Neuron (in vitro differentiated cells): ENCODE measurements around the gene MRPL10.

ENCODE experiments used
- H2AFZ ChIP-seq: one replicate; pipeline ENCODE4 v1.6.1; 2013; ENCODE audit warnings: low read depth, mild to moderate bottlenecking, inconsistent platforms, low read length, moderate library complexity
- H3K27me3 ChIP-seq: one replicate; pipeline ENCODE4 v1.6.1; 2013; ENCODE audit warnings: low read length; ENCODE audit not compliant: insufficient read depth
- H3K36me3 ChIP-seq: one replicate; pipeline ENCODE4 v1.6.1; 2013; ENCODE audit warnings: low read length; ENCODE audit not compliant: insufficient read depth
- H3K4me1 ChIP-seq: one replicate; pipeline ENCODE4 v1.6.1; 2013; ENCODE audit warnings: low read length; ENCODE audit not compliant: insufficient read depth
- H3K4me3 ChIP-seq: 2 replicates; pipeline ENCODE4 v1.5.1; 2013; ENCODE audit warnings: mild to moderate bottlenecking, low read length, moderate library complexity
- H3K9me3 ChIP-seq: one replicate; pipeline ENCODE4 v1.6.1; 2013; ENCODE audit warnings: low read length

MRPL10 gene

DNA sequence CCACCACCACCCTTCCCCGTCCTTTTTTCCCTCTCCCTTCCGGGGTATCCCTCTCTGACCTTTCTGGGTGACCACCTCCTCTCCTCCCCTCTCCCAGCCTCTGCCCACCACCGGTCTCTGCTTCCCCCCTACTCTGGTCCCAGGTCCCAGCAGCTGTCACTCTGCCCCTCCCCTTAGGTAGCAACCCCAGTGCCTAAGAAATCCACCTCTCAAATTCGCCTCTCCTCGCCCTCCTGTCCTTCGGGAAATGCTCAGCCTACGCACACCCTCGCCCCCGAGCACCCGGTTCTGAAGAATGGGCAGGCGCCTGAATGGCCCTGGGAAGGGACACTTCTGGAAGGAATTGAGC is 20.4 kb upstream of the MRPL10 start:
- H3K27me3 ChIP-seq: peaks cover 96% of the 10 kb centered on the region
- H3K4me3 ChIP-seq: no peak overlapping the region
- no peak overlapping the region for H2AFZ ChIP-seq
- peaks cover 12% of the 10 kb centered on the region for H3K9me3 ChIP-seq
- H3K36me3 ChIP-seq: no peaks in the 10 kb centered on the region
- peaks cover 7% of the 10 kb centered on the region for H3K4me1 ChIP-seq

DNA sequence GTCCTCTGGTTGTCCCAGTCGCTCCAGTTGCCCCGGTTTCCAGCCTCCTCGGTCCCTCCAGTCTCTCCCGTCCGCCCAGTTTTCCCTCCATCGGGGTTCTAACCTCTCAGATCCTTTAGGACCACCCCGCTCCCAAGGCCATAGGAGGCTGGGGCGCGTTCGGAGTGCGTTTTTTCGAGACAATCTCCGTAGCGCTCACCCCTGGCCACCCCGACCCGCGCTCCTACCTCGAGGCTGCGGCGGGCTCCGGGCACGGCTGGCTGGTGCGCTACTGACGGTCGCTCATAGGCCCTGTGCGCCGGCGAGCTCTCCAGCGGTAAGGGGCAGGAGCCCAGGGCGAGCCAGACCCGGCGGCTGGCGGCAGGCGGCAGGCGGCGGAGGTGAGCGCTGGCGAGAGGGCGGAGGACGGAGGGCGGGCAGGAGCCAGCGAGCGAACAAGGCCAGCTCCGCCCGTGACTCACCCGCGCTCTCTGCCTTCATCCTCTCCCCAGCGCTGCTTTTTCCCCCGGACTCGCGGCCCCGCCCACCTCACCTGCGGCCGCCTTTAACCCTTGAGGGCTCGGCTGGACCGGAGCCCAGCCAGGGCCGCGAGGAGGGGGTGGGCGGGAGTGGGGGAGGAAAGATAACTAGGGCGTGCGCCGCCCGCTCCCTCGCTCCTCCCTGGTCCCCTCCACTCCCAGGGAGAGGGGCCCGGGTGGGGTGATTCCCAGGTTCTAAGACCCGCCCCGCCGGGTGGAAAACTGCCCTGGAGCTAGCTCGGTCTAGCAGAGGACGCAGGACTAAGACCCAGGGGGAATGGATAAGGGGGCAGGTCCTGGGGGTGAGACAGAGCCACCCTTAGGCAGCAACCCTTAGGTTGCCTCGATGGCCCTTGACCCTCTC is 19.6 kb upstream of the MRPL10 start, which contains the start of gene SP6:
SP6 (minus strand) TSS at position 472 of the 882 bp plus-strand sequence. CDS start 2,734 bp downstream, outside the sequence.
- Histone ChIP-seq H3K4me1 (peaks cover 15% of the 10 kb centered on the region), H3K36me3 (no peaks in the 10 kb centered on the region), H3K4me3 (no peak within 1 kb of the TSS), H3K9me3 (peaks cover 12% of the 10 kb centered on the region), H2AFZ (peak within 1 kb of the TSS; percentile 66), H3K27me3 (peaks cover 96% of the 10 kb centered on the region)

DNA sequence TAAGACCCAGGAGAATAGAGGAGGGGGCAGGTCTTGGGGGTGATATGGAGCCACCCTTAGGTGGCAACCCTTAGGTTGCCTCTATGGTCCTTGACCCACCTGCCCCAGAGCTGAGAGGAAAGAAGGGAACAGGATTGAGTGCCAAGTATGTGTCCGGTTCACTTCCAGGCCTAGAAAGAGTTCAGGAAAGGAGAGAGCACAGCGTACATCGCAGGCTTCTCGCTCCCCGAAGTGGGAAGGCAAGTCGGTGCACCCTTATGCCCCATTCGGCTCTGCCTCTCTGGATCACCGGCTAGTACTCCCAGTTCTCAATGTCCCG is 19.0 kb upstream of the MRPL10 start:
- Histone ChIP-seq H3K9me3 (peaks cover 12% of the 10 kb centered on the region), H3K36me3 (no peaks in the 10 kb centered on the region), H3K4me1 (peaks cover 18% of the 10 kb centered on the region), H3K27me3 (peaks cover 96% of the 10 kb centered on the region), H2AFZ (no peak overlapping the region), H3K4me3 (no peak overlapping the region)

DNA sequence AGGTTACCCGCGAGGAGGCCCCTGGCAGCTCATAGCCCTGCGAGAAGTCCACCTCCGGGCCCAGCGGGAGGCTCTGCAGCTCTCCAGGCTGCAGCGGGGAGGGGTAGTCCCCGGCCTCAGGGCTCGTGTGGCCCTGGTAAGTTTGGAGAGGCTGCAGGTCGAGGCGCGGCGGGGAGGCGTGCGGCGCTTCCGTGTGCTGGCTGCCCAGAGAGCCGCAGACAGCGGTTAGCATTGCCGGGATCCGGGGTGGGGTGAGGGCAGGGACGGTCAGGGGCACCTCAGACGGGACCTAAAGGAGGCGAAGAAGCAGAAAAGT is 16.8 kb upstream of the MRPL10 start:
- Histone ChIP-seq H3K4me3 (no peak overlapping the region), H3K4me1 (peaks cover 20% of the 10 kb centered on the region), H3K36me3 (no peaks in the 10 kb centered on the region), H2AFZ (no peak overlapping the region), H3K9me3 (peaks cover 12% of the 10 kb centered on the region), H3K27me3 (peaks cover 88% of the 10 kb centered on the region)

GRCh38 chr17:47847341-47848197 is 16.2 kb upstream of the MRPL10 start:
- Histone ChIP-seq H3K36me3 (no peaks in the 10 kb centered on the region), H3K4me3 (peak overlapping the region; percentile 30), H3K27me3 (peaks cover 82% of the 10 kb centered on the region), H3K4me1 (peaks cover 22% of the 10 kb centered on the region), H2AFZ (no peak overlapping the region), H3K9me3 (peaks cover 12% of the 10 kb centered on the region)

GRCh38 chr17:47846716-47847340 is 15.5 kb upstream of the MRPL10 start:
- Histone ChIP-seq H3K4me3 (peak overlapping the region; percentile 30), H3K27me3 (peaks cover 75% of the 10 kb centered on the region), H3K4me1 (peaks cover 22% of the 10 kb centered on the region), H2AFZ (no peak overlapping the region), H3K9me3 (peaks cover 12% of the 10 kb centered on the region), H3K36me3 (no peaks in the 10 kb centered on the region)

- Histone ChIP-seq H3K4me3 (no peak overlapping the region), H3K4me1 (peaks cover 26% of the 10 kb centered on the region), H2AFZ (no peak overlapping the region), H3K9me3 (peaks cover 12% of the 10 kb centered on the region), H3K36me3 (no peaks in the 10 kb centered on the region), H3K27me3 (peaks cover 68% of the 10 kb centered on the region)
Measured at GRCh38 chr17:47845716-47846075, 14.4 kb upstream of the MRPL10 start.

GRCh38 chr17:47844814-47845715 is 13.7 kb upstream of the MRPL10 start:
- Histone ChIP-seq H3K4me3 (no peak overlapping the region), H3K9me3 (peaks cover 12% of the 10 kb centered on the region), H3K36me3 (no peaks in the 10 kb centered on the region), H3K27me3 (peaks cover 61% of the 10 kb centered on the region), H2AFZ (no peak overlapping the region), H3K4me1 (peaks cover 32% of the 10 kb centered on the region)

DNA sequence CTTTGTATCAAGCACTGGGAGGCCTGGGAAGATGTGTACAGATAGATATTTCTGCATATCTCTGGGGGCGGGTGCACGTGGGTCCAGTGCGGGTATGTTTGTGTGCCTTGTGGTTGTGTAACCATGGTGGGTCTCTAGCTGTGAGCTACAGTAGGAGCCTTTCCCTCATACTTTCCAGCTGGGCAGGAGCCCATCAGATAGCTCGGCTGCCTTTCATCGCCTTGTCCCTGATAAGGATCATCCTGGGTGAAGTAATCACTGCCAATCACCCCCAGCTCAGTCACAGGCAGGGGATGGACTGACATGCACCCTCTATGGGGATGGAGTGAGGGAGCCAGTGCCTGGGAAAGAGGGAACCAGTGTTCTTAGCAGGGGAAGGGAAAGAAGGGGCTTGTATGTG is 12.9 kb upstream of the MRPL10 start:
- H3K4me3 ChIP-seq: no peak overlapping the region
- H3K9me3 ChIP-seq: peaks cover 10% of the 10 kb centered on the region
- no peaks in the 10 kb centered on the region for H3K36me3 ChIP-seq
- H2AFZ ChIP-seq: no peak overlapping the region
- peaks cover 32% of the 10 kb centered on the region for H3K4me1 ChIP-seq
- peaks cover 53% of the 10 kb centered on the region for H3K27me3 ChIP-seq

DNA sequence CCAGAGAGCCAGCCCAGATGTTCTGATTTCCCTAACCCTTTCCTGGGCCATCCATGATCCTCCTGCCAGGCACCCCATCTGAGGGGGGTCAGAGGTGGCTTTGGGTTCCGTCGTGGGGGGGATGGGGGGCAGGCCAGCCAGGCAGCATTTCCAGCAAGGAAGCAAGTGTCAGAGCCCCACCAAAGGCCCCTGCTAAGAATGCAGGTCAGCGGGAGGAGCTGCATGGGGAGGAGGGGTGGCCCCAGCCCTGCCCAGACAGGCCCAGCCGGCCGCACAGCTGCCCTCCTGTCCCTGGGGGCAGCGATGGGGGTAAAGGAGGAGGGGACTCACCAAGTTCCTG is 12.0 kb upstream of the MRPL10 start:
- Histone ChIP-seq H3K4me3 (no peak overlapping the region), H3K9me3 (peaks cover 2% of the 10 kb centered on the region), H3K27me3 (peaks cover 44% of the 10 kb centered on the region), H3K36me3 (no peaks in the 10 kb centered on the region), H2AFZ (no peak overlapping the region), H3K4me1 (peaks cover 32% of the 10 kb centered on the region)

- Histone ChIP-seq H3K27me3 (peaks cover 28% of the 10 kb centered on the region), H2AFZ (peak overlapping the region; percentile 69), H3K4me1 (peaks cover 28% of the 10 kb centered on the region), H3K9me3 (no peaks in the 10 kb centered on the region), H3K4me3 (peak overlapping the region; percentile 68), H3K36me3 (peaks cover under 1% of the 10 kb centered on the region)
Measured at GRCh38 chr17:47841488-47842291, 10.3 kb upstream of the MRPL10 start.
